Measurements from ENCODE around the gene CCDC18.
A peak's percentile ranks its signal among the peaks of the same experiment; 100 is the strongest.
"Not testable (repeated sequence)": the region's sequence is repeated elsewhere in the genome, so short reads cannot be mapped to it uniquely, and the experiment has no call there.

The CCDC18 gene, protein sequence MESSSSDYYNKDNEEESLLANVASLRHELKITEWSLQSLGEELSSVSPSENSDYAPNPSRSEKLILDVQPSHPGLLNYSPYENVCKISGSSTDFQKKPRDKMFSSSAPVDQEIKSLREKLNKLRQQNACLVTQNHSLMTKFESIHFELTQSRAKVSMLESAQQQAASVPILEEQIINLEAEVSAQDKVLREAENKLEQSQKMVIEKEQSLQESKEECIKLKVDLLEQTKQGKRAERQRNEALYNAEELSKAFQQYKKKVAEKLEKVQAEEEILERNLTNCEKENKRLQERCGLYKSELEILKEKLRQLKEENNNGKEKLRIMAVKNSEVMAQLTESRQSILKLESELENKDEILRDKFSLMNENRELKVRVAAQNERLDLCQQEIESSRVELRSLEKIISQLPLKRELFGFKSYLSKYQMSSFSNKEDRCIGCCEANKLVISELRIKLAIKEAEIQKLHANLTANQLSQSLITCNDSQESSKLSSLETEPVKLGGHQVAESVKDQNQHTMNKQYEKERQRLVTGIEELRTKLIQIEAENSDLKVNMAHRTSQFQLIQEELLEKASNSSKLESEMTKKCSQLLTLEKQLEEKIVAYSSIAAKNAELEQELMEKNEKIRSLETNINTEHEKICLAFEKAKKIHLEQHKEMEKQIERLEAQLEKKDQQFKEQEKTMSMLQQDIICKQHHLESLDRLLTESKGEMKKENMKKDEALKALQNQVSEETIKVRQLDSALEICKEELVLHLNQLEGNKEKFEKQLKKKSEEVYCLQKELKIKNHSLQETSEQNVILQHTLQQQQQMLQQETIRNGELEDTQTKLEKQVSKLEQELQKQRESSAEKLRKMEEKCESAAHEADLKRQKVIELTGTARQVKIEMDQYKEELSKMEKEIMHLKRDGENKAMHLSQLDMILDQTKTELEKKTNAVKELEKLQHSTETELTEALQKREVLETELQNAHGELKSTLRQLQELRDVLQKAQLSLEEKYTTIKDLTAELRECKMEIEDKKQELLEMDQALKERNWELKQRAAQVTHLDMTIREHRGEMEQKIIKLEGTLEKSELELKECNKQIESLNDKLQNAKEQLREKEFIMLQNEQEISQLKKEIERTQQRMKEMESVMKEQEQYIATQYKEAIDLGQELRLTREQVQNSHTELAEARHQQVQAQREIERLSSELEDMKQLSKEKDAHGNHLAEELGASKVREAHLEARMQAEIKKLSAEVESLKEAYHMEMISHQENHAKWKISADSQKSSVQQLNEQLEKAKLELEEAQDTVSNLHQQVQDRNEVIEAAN (N-terminal part only)

DNA sequence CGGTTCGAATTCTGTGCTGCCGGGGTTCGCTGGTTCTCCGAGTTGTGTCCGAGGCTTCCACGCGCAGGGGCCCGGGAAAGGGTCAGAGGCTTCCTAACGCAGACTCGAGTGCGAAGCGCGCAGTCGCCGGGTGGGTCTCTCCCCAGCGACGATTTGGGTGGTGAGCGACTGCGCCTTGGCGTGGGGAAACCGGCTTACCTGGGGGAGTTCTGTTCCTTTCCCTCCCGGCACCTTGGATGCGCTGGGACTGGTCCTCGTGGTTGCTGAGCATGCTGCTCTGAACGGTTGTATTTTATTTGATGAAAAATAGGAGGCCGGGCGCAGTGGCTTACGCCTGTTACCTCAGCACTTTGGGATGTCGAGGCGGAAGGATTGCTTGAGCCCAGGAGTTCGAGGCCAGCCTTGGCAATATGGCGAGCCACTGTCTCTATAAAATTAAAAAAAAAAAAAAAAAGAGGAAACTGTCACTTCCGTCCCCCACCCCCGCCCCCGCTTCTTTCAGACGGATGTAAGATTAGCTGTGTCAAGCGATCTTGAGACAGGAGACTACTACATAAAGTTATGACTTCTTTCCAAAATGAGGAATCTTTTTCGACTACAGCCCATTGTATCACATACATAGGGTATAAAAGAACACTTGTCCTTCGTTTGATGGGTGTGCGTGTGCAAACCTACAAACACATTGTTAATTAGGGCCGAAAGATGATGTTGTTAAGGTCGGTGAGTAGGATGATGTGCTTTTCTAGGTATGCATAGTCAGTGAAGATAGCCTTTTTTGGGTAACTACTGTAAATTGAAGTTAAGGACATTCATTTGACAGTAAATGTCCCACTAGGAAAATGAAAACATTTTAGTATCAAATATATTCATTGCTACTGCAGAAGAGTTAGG lies at the start of gene CCDC18:
CCDC18 (plus strand) TSS at position 2 of the 891 bp plus-strand sequence. CDS start 2,638 bp downstream, outside the sequence.
- DNase-seq = peak; percentile 50 to 67

DNA sequence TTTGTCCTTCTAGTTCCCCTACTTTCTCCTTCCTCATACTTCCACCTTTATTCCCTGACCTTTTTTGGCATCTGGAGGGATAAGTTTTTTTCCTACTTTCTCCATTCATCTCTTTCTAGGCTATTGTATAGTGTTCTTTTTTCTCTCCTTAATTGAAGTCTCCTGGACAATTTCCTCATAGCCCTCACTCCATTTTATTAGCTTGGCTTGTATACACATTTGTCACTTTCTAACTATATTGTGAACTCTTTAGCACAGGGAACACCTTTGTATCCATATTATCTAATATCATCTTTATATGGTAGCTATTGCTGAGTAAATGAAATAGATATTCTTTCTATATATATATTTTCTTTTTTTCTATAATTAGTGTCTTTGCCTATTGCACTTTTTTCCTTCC lies 47.9 kb upstream of the CCDC18 start:
- DNase-seq = no peak

DNA sequence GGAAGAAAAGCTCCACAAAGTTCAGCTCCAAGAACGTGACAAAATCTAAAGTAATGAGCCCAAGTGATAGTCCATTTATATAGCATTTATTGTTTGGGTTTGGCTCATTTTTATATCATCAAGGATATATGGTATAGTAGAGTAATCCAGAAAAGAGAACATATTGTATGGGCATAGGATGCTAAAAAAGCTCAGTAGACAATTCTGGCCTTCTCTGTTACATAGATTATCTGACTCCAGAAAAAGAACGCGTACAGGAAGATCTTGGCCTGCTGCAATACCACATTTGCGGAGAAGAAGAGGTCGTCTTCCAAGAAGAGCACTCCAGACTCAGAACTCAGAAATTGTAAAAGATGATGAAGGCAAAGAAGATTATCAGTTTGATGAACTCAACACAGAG lies 44.1 kb upstream of the CCDC18 start:
- no peak for DNase-seq

DNA sequence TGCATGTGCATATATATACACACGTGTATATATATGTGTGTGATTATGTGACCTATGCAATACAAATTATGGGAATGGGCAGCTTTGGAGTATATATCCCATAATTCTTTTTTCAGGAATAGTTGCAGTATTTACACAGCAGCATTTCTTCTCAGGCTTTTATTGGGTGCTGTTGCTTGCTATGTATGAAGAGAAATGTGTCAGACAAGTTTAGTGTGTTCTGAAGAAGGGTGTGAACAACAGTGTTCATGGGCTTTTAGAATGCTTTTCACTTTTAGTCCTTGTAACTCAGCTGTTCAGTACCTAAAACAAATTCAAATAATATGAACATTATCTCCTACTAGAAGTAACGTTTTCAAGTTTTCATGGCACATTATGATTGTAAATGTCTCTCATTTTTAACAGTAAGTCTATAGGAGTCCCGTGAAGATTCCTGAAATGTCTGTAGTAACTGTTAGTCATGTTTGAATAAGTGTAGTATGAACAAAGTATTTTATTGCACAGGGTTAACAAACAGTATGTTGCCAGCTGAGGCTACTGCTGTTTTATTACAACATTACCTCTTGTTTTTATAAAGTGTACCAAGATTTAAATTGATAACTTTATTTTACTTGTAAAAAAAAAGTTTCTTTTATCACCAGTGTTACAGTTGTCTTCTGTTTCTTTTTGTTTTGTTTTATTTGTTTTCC lies 42.8 kb upstream of the CCDC18 start:
- DNase-seq = no peak

DNA sequence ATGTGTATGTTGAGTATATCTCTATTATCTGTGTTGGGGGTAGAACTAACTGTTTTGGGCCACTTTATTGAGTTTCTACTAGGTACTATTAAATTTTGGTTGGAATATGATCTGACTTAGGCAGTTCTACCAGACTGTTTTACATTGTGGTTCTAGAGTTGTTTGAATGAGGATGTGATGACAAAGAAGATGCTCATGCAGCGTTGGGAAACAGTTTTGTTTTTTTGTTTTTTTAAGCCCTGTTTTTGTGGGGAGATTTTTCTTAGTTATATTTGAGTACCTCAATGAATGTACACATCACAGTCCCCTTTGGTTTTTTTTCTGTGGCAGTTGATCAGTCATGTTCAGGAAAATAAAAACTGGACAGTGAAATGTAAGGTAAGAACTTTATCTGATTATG lies 40.4 kb upstream of the CCDC18 start:
- no peak for DNase-seq

DNA sequence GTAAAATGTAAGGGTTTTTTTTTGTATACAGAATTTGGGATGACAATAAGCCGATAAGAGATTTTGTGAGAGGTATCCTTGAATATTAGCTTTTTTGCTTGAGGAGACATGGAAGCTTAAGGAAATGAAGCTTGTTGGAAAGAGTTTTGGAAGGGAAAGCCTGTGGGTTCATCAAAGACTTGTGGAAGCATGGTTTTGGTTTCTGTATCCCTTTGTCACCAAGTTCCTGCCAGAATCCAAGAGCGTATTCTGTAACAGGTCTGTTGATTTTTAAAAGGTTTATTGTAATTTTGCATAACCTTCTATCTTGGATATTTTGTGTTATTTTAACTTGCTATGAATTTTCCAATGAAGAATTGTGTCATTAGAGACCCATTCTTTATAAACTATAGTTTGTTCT lies 38.4 kb upstream of the CCDC18 start:
- no peak for DNase-seq

DNA sequence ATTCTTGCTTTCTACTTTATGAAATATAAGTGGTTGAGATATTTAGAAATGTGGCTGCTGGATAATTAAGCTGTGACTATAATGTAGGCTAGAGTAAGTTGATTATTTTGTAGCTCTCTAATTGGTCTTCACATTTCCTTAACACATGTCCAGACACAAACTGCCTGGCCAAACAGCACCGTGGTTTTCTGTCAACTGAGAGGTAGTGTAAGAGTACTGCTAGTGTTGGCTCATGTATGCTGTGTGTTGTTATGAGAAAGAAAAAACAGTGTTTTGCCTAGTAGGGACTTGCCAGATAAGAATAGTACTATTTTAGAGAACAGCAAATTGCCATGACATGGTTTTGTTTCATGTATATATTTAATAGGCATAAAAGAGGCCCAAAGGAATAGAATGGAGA lies 37.4 kb upstream of the CCDC18 start:
- DNase-seq = no peak

DNA sequence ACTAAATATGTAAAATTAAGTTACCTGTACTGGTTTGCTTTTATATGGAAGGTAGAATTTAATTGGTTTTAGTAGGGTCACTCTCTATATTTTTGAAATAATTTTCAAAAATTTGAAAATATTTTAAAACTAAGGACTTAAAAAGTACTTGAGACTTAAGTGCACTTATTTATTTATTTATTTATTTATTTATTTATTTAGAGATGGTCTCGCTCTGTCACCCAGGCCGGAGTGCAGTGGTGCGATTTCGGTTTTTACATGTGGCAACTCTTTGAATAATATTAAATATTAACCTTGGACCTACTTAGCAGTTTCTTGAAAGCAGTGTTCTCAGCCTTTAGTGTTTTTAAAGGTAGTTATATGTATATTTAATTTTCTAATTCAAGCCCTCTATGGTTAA lies 36.8 kb upstream of the CCDC18 start:
- no peak for DNase-seq

DNA sequence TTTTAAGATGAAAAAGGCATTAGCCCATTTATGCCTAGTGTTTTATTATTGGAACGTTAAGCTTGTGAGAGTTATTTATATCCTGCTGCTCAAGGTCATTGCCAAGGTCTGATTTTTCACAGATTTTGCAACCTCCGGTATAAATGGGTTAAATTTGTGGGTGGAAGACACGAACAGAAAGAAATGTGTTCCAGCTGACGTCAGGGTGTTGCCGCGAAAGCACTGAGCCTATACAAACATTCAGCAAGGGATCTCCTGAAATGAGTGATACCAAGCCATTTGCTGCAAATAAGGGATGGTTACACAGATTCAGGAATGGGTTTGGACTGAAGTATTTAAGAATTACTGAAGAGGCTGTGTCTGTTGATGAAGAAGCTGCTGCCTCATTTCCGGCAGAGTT lies 32.5 kb upstream of the CCDC18 start:
- DNase-seq = no peak

DNA sequence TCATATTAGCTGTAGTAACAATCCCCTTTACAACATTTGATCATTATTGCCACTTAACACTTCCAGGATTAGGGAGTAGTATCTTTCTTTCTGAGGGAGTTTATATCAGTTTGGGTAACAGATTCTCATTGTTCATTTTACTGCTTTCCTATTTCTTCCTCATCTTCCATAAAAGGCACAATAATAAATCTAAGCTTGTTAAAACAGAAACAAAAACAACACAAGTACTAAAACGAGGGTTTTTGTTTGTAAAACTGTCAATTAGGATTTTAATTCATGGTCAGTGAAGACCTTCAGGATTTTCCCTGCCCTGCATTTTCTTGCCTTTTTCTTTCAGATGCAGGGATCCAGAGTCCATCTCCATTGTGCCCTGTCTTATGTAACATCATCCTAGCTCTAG lies 29.8 kb upstream of the CCDC18 start:
- DNase-seq = no peak

DNA sequence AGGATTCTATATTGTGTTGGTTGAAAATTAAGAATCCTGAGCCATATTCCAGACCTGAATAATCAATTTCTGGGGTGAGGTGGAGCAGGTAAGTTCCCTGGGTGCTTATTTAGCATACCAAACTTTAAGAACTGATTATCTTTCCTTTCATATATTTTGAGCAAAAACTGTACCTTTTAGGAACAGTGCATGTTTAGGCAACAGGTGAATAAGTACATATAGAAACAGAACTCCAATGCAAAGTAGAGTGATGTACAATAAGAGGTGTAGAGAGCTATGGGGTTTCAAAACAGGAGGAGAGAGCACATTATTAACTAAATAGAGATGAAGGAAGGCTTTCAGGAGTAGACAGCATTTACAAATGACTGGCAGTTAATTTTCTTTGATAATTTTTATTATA lies 29.1 kb upstream of the CCDC18 start:
- DNase-seq = no peak

DNA sequence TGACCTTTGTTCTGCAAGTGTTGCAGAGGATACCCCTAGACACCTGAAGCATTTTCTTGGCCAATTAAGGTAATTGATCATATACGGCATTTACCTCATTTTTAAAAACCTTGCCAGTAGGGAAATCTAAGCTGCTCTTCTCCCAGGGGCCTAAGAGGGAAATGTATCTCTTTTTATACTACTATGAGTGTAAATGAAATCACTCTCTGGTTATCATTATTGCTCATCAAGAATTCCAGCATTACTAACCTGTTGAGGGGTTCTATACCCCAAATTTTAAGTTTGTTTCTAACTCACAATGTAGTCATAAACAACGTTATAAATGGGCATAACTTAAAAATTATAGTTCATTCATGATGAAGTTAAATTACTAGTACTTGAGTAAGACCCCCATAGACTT lies 27.7 kb upstream of the CCDC18 start:
- no peak for DNase-seq

DNA sequence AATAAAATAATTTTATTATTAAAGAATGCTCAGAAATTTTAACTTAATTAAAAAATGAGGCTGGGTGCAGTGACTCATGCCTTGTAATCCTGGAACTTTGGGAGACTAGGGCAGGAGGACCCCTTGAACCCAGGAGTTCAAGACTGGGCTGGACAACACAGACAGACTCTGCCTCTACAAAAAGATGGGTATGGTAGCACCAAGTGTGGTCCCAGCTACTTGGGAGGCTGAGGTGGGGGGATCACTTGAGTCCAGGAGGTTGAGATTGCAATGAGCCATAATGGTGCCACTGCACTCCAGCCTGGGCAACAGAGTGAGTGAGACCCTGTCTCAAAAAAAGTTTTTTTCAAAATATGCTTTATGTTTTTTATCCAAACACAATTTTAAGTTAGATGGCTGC lies 25.6 kb upstream of the CCDC18 start:
- no peak for DNase-seq

DNA sequence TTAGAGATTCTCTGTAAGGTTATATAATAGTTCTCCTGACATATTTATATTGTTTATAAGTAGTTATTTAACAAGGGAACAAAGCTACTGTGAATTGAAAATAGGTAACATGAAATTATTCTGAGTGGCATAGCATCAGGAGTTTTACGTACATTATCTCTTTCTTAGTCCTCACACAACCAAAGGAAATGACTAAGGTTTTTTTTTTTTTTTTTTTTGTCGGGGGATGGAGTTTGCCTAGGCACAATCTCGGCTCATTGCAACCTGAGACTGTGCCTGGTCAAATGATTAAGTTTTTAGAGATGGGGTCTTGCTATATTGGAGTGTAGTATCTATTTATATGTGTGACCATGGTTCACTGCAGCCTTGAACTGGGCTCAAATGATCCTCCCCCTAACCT lies 25.2 kb upstream of the CCDC18 start:
- no peak for DNase-seq

DNA sequence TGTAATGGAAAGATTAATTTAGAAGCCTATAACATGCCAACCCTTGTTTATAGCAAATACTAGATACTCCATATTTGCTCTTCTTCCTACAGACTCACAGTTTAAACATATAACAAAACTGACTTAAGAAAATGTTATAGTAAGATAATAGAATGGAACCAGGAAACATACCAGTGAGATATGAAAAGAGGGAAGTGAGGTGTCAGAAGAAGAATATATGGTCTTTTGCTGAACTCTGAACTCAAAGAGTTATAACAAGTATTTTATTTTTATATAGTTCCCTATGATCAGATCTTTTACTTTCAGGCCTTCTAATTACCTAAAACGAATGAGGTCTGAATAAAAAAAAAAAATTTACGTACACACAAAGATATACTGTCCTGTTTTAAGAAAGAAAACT lies 21.2 kb upstream of the CCDC18 start:
- DNase-seq = no peak

DNA sequence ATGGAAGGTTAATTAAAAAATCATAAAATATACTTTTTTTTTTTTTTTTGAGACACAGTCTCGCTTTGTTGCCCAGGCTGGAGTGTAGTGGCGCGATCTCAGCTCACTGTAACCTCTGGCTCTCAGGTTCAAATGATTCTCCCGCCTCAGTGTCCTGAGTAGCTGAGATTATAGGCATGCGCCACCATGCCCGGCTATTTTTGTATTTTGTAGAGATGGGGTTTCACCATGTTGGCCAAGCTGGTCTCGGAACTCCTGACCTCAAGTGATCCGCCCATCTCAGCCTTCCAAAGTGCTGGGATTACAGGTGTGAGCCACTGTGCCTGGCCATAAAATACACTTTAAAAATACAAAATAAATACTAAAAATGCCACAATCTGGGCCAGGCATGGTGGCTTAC lies 17.2 kb upstream of the CCDC18 start:
- DNase-seq = not testable (repeated sequence)

DNA sequence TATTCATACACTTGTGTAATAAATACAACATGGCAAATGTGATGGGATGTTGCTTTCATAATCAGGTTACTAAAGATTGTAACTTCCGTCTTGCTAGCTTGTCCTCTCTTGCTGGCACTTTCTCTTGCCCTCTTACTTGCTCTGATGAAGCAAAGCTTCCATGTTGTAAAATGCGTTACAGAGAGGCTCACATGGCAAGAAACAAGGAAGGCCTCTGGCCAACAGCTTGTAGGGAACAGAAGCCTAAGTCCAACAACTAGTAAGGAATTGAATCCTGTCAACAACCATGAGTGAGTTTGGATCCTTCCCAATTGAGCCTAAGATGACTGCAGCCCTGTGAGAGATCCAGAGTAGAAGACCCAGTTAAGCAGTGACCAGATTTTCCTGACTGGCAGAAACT lies 15.7 kb upstream of the CCDC18 start:
- peak in 1 of 2 experiments; percentile 9 for DNase-seq

DNA sequence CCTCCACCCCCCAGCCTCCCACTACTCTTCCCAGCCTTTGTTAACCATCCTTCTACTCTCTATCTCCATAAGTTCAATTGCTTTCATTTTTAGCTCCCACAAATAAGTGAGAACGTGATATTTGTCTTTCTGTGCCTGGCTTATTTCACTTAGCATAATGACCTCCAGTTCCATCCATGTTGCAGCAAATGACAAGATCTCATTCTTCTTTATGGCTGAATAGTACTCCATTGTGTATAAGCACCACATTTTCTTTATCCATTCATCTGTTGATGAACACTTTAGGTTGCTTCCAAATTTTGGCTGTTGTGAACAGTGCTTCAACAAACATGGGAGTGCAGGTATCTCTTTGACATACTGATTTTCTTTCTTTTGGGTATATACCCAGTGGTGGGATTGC lies 14.6 kb upstream of the CCDC18 start:
- not testable (repeated sequence) for DNase-seq

DNA sequence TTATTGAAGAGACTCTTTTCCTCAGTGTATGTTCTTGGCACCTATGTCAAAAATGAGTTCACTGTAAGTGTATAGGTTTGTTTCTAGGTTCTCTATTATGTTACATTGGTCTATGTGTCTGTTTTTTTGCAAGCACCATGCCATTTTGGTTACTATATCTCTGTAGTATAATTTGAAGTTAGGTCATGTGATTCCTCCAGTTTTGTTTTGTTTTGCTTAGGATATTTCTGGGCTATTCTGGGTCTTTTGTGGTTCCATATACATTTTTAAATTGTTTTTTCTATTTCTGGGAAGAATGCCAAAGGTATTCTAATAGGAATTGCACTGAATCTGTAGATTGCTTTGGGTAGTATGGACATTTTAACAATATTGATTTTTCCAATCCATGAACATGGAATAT lies 13.5 kb upstream of the CCDC18 start:
- no peak for DNase-seq

DNA sequence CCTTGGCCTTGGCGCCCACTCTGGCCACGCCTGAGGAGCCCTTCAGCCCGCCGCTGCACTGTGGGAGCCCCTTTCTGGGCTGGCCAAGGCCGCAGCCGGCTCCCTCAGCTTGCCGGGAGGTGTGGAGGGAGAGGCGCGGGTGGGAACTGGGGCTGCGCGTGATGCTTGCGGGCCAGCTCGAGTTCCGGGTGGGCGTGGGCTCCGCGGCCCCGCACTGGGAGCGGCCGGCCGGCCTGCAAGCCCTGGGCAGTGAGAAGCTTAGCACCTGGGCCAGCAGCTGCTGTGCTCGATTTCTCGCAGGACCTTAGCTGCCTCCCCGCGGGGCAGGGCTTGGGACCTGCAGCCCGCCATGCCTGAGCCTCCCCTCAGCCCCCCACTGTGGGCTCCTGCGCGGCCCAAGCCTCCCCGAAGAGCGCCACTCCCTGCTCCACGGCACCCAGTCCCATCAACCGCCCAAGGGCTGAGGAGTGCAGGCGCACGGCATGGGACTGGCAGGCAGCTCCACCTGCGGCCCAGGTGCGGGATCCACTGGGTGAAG lies 10.3 kb upstream of the CCDC18 start:
- DNase-seq = not testable (repeated sequence)

DNA sequence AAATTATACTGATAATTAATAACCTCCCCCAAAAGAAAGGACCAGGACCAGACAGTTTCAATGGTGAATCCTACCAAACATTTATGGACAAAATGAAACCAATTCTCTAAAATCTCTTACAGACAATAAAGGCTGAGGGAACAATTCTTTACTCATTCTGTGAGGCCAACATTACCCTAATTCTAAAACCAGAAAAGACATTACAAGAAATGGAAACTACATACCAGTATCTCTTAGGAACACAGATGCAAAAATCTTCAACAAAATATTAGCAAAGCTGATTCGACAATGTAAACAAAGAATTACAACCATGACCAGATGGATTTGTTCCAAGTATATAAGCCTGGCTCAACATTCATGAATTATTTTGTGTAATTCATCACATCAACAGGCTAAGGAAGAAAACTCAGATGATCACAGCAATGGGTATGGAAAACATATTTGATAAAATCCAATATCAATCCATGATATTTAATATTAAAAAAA lies 8.9 kb upstream of the CCDC18 start:
- no peak for DNase-seq

Data from NCI-H446 (cell line).